CD4-positive, alpha-beta T cell (primary cell): Measurements from ENCODE around the gene UQCRC2. TPM values are rescaled to one million over a fixed set of nuclear protein-coding genes. Genes with fewer than 3 reads are reported as not detected.

Experiments
- ATAC-seq: fragments of 200-7000 bp; cut with Tn5 transposase; one replicate; pipeline ENCODE4 v1.10.0; 2022; ENCODE audit warnings: mild to moderate bottlenecking; ENCODE audit not compliant: poor library complexity
- CTCF ChIA-PET: fragments of 350-600 bp; sonication (Branson Sonifier 250); formaldehyde crosslinking; loops from one replicate; lab custom pipeline; 2021; ENCODE audit warnings: antibody characterized with exemption, inconsistent platforms; lab: Charles Lee
- POLR2A ChIA-PET: fragments of 350-600 bp; sonication (Branson Sonifier 250); formaldehyde crosslinking; loops from one replicate; lab custom pipeline; 2021; ENCODE audit warnings: antibody characterized with exemption, inconsistent platforms; lab: Charles Lee
- DNase-seq, 14 experiments: peaks; one replicate each; pipeline ENCODE4 v3.0.0-alpha.2; 2013 to 2020; ENCODE audit warnings: mixed read lengths in 2 of 14
- H3K27ac ChIP-seq, 2 donors: one replicate each; pipeline versions ENCODE4 v1.5.1 to v1.7.0; 2013; ENCODE audit warnings: low read length in 2 of 2, low read depth in 1 of 2, mild to moderate bottlenecking in 1 of 2
- H3K27me3 ChIP-seq, 2 experiments: 1 replicate in 1 of 2; 2 replicates in 1 of 2; pipeline versions ENCODE4 v1.6.1 to v1.7.0; 2013; ENCODE audit warnings: low read length in 2 of 2, control low read depth in 1 of 2, mild to moderate bottlenecking in 1 of 2, moderate library complexity in 1 of 2; ENCODE audit not compliant: insufficient read depth in 2 of 2, control insufficient read depth in 1 of 2
- H3K36me3 ChIP-seq: one replicate; pipeline ENCODE4 v1.6.1; 2013; ENCODE audit warnings: low read length, control low read depth; ENCODE audit not compliant: insufficient read depth
- H3K4me1 ChIP-seq: one replicate; pipeline ENCODE4 v1.6.1; 2013; ENCODE audit warnings: low read length, control low read depth; ENCODE audit not compliant: insufficient read depth
- H3K4me3 ChIP-seq: one replicate; pipeline ENCODE4 v1.5.1; 2013; ENCODE audit warnings: mild to moderate bottlenecking, low read length, moderate library complexity
- H3K9me3 ChIP-seq, 2 experiments: 1 replicate in 1 of 2; 2 replicates in 1 of 2; pipeline versions ENCODE4 v1.6.1 to v1.7.0; 2013; ENCODE audit warnings: low read length in 2 of 2, mild to moderate bottlenecking in 2 of 2, control low read depth in 1 of 2, moderate library complexity in 1 of 2; ENCODE audit not compliant: control insufficient read depth in 1 of 2, insufficient read depth in 1 of 2
- H3K27ac Mint-ChIP-seq: one replicate; pipeline ENCODE4 v1.8.0; 2020; ENCODE audit warnings: mixed read lengths
- H3K27me3 Mint-ChIP-seq: one replicate; pipeline ENCODE4 v1.8.0; 2021; ENCODE audit warnings: mixed read lengths
- H3K36me3 Mint-ChIP-seq: one replicate; pipeline ENCODE4 v1.8.0; 2021; ENCODE audit warnings: low read depth, mixed read lengths
- H3K4me1 Mint-ChIP-seq: one replicate; pipeline ENCODE4 v1.8.0; 2021; ENCODE audit warnings: low read depth, mixed read lengths
- H3K4me3 Mint-ChIP-seq: one replicate; pipeline ENCODE4 v1.8.0; 2020; ENCODE audit warnings: mild to moderate bottlenecking, mixed read lengths
- H3K9me3 Mint-ChIP-seq: one replicate; pipeline ENCODE4 v1.8.0; 2020; ENCODE audit warnings: mixed read lengths
- intact Hi-C, 2 experiments: fragments of 100-400 bp; cut with DNase I in 1 of 2; cut with micrococcal nuclease in 1 of 2; formaldehyde crosslinking; loops; one replicate each; pipeline versions ENCODE4 v1.15.1 to v1.9.0; 2023 to 2025; cut with DNase I, micrococcal nuclease
- total RNA-seq, 174 experiments: library from RNA in 2 of 174; stranded (reverse) in 2 of 174; gene quantifications; one replicate each; pipeline ENCODE4 v1.2.3 and lab custom pipeline; 2021 to 2026
- TF ChIP-seq, protein P1 (sequence below): fragments of 200-600 bp; IDR thresholded peaks from one replicate; pipeline ENCODE4 v1.8.0; 2022; ENCODE audit warnings: antibody characterized with exemption, mild to moderate bottlenecking

Gene UQCRC2
- total RNA-seq, 2 experiments from 2014 or later = 142 to 146 TPM

DNA sequence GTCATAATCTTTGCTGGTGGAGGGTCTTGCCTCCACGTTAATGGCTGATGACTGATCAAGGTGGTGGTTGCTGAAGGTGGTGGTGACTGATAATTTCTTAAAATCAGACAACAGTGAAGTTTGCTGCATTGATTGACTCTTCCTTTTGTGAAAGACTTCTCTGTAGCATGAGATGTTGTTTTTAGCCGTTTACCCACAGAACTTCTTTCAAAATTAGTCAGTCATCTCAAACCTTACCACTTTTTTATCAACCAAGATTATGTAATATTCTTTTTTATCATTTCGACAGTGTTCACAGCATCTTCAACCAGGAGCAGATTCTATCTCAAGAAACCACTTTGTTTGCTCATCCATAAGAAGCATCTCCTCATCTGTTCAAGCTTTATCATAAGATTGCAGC, 5.9 kb downstream of the UQCRC2 start:
- H3K27ac Mint-ChIP-seq = no peak overlapping the region
- peak overlapping the region in 1 of 2 donors; percentile 5 for H3K27ac ChIP-seq
- CTCF ChIA-PET = no interaction called here
- H3K4me1 ChIP-seq = peaks cover 22% of the 10 kb centered on the region
- no peaks in the 10 kb centered on the region for H3K27me3 ChIP-seq
- no peak overlapping the region for H3K4me3 Mint-ChIP-seq
- DNase-seq (no peak), ATAC-seq (no peak)
- peaks cover 26% of the 10 kb centered on the region for H3K4me1 Mint-ChIP-seq
- peaks cover 68% of the 10 kb centered on the region for H3K36me3 ChIP-seq
- TF ChIP-seq, protein P1, sequence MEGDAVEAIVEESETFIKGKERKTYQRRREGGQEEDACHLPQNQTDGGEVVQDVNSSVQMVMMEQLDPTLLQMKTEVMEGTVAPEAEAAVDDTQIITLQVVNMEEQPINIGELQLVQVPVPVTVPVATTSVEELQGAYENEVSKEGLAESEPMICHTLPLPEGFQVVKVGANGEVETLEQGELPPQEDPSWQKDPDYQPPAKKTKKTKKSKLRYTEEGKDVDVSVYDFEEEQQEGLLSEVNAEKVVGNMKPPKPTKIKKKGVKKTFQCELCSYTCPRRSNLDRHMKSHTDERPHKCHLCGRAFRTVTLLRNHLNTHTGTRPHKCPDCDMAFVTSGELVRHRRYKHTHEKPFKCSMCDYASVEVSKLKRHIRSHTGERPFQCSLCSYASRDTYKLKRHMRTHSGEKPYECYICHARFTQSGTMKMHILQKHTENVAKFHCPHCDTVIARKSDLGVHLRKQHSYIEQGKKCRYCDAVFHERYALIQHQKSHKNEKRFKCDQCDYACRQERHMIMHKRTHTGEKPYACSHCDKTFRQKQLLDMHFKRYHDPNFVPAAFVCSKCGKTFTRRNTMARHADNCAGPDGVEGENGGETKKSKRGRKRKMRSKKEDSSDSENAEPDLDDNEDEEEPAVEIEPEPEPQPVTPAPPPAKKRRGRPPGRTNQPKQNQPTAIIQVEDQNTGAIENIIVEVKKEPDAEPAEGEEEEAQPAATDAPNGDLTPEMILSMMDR = no peak
- H3K9me3 Mint-ChIP-seq = no peaks in the 10 kb centered on the region
- POLR2A ChIA-PET = no interaction called here
- peaks cover 80% of the 10 kb centered on the region for H3K36me3 Mint-ChIP-seq
- H3K4me3 ChIP-seq = no peak overlapping the region
- no peaks in the 10 kb centered on the region for H3K27me3 Mint-ChIP-seq
- intact Hi-C loops = loop anchor here in 1 of 2 experiments (10.0 kb wide), 1 partner anchor 1596 kb away; the partner anchor contains the start of genes EARS2 and UBFD1
- H3K9me3 ChIP-seq = no peaks in the 10 kb centered on the region

DNA sequence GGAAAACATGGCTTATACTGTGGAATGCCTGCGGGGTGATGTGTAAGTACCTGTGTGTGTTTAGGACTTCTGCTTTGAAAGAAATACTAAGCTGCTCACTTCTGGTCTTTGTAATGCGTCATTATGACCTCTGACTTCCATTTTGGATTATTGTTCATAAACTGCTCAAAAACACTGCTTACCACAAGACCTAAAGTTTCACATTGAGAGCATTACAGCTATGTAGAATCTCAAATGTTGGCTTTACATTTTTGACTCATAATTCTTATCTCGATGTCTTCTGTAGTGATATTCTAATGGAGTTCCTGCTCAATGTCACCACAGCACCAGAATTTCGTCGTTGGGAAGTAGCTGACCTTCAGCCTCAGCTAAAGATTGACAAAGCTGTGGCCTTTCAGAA, 9.3 kb downstream of the UQCRC2 start:
- TF ChIP-seq, protein P1 = no peak
- no peak for DNase-seq
- ChIA-PET CTCF (interaction anchor here (0.6 kb wide), 2 partner anchors 27 to 378 kb away, joined by 3 read pairs; no protein-coding TSS in a partner anchor), POLR2A (no interaction called here)
- Histone ChIP-seq H3K27me3 (no peaks in the 10 kb centered on the region), H3K27ac (no peak overlapping the region), H3K4me3 (no peak overlapping the region), H3K4me1 (peaks cover 4% of the 10 kb centered on the region), H3K9me3 (no peaks in the 10 kb centered on the region), H3K36me3 (peaks cover 96% of the 10 kb centered on the region)
- intact Hi-C loops = loop anchor here in 1 of 2 experiments (5.0 kb wide), 1 partner anchor 455 kb away; no protein-coding TSS in a partner anchor
- H3K9me3 Mint-ChIP-seq = no peaks in the 10 kb centered on the region
- ATAC-seq = no peak
- peaks cover 20% of the 10 kb centered on the region for H3K4me1 Mint-ChIP-seq
- H3K27me3 Mint-ChIP-seq = no peaks in the 10 kb centered on the region
- H3K27ac Mint-ChIP-seq = no peak overlapping the region
- peaks cover 94% of the 10 kb centered on the region for H3K36me3 Mint-ChIP-seq
- no peak overlapping the region for H3K4me3 Mint-ChIP-seq

DNA sequence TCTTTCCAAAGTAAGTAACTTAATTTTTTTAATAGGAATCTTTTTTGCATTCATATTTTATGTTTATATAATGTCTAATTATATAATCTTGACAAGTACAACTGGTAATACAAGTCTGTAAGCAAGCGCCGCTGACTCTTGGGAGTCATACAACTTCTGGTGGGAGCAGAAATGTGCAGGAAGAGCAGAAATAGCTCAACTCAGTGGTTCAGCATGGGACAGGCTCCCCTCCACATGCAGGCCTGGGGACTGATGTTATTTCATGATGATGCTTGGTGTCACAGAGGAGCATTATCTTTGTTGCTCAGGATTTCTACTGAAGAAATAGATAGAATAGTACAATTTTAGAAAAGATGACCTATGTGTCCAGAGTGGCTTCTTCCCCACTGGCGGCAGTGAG, 10.7 kb downstream of the UQCRC2 start:
- Histone ChIP-seq H3K4me1 (no peaks in the 10 kb centered on the region), H3K9me3 (no peaks in the 10 kb centered on the region), H3K4me3 (no peak overlapping the region), H3K27ac (no peak overlapping the region), H3K27me3 (no peaks in the 10 kb centered on the region), H3K36me3 (peaks cover 96% of the 10 kb centered on the region)
- ChIA-PET CTCF (no interaction called here), POLR2A (no interaction called here)
- Mint-ChIP-seq H3K36me3 (peaks cover 95% of the 10 kb centered on the region), H3K27ac (no peak overlapping the region), H3K27me3 (no peaks in the 10 kb centered on the region), H3K4me3 (no peak overlapping the region), H3K4me1 (peaks cover 14% of the 10 kb centered on the region), H3K9me3 (no peaks in the 10 kb centered on the region)
- ATAC-seq (no peak), DNase-seq (no peak)
- intact Hi-C loops = loop anchor here in 1 of 2 experiments (5.0 kb wide), 1 partner anchor 453 kb away; no protein-coding TSS in a partner anchor
- TF ChIP-seq, protein P1 = no peak
